Measurements from ENCODE around the gene RPL18. TPM values are rescaled to one million over a fixed set of nuclear protein-coding genes. Genes with fewer than 3 reads are reported as not detected.

Gene RPL18
- total RNA-seq, 1 donor from 2014 or later, result 997 TPM

GRCh38 chr19:48616041-48616436 is 2.9 kb downstream of the RPL18 start:
- peaks cover 32% of the 10 kb centered on the region for H3K36me3 ChIP-seq
- DNase-seq (no peak), ATAC-seq (no peak)
- peak overlapping the region; percentile 72 for H3K4me3 ChIP-seq
- H3K9me3 ChIP-seq, result no peaks in the 10 kb centered on the region
- H3K4me1 ChIP-seq, result peaks cover 41% of the 10 kb centered on the region
- intact Hi-C loops (cut with DNase I), result no loop called here
- no peaks in the 10 kb centered on the region for H3K27me3 ChIP-seq (ENCODE audit: low read depth)
- TF ChIP-seq CTCF (IDR thresholded peaks at IDR 0.05), result no peak
- H3K27ac ChIP-seq, result peak overlapping the region; percentile 81

- no peak for TF ChIP-seq CTCF (IDR thresholded peaks at IDR 0.05)
- no peaks in the 10 kb centered on the region for H3K27me3 ChIP-seq (ENCODE audit: low read depth)
- peaks cover 41% of the 10 kb centered on the region for H3K4me1 ChIP-seq
- DNase-seq (no peak), ATAC-seq (no peak)
- intact Hi-C loops (cut with DNase I), result no loop called here
- H3K4me3 ChIP-seq, result no peak overlapping the region
- peak overlapping the region; percentile 81 for H3K27ac ChIP-seq
- H3K36me3 ChIP-seq, result peaks cover 32% of the 10 kb centered on the region
- H3K9me3 ChIP-seq, result no peaks in the 10 kb centered on the region
Measured at GRCh38 chr19:48615231-48616040, 3.5 kb downstream of the RPL18 start.

GRCh38 chr19:48614436-48615230 is 4.3 kb downstream of the RPL18 start, which contains the start of gene FAM83E:
Gene FAM83E, minus strand, starts transcription at chr19:48615076. Its CDS starts 1,704 bp downstream, at chr19:48613372.
- H3K27ac ChIP-seq, result peak within 1 kb of the TSS; percentile 81
- H3K27me3 ChIP-seq (ENCODE audit: low read depth), result no peaks in the 10 kb centered on the region
- peak; percentile 92 for DNase-seq
- H3K9me3 ChIP-seq, result no peaks in the 10 kb centered on the region
- TF ChIP-seq CTCF (IDR thresholded peaks at IDR 0.05), result no peak
- H3K4me1 ChIP-seq, result peaks cover 34% of the 10 kb centered on the region
- intact Hi-C loops (cut with DNase I), result no loop called here
- H3K36me3 ChIP-seq, result peaks cover 32% of the 10 kb centered on the region
- peak; percentile 72 to 78 for ATAC-seq
- H3K4me3 ChIP-seq, result peak within 1 kb of the TSS; percentile 48

GRCh38 chr19:48613852-48614435 is 5.0 kb downstream of the RPL18 start:
- ATAC-seq (no peak), DNase-seq (no peak)
- peak overlapping the region; percentile 48 for H3K4me3 ChIP-seq

More at GRCh38 chr19:48613852-48614435, 5.0 kb downstream of the RPL18 start:
- peak overlapping the region; percentile 81 for H3K27ac ChIP-seq
- H3K9me3 ChIP-seq, result no peaks in the 10 kb centered on the region
- TF ChIP-seq CTCF (IDR thresholded peaks at IDR 0.05), result no peak
- peaks cover 33% of the 10 kb centered on the region for H3K4me1 ChIP-seq
- intact Hi-C loops (cut with DNase I), result no loop called here
- no peaks in the 10 kb centered on the region for H3K27me3 ChIP-seq (ENCODE audit: low read depth)
- peaks cover 32% of the 10 kb centered on the region for H3K36me3 ChIP-seq

Data from lower lobe of right lung (tissue), 2 donors.